Endothelial cell of umbilical vein (primary cell): ENCODE data around the gene GK2. TPM values are rescaled to one million over a fixed set of nuclear protein-coding genes. Genes with fewer than 3 reads are reported as not detected.

Experiments
- BruUV-seq: library from RNA; stranded (reverse); fragments of 400-500 nt; replicated peaks from 2 replicates; lab custom pipeline; 2021; lab: Mats Ljungman, UMichigan
- CTCF ChIA-PET: fragments of 300-600, 350-600 bp; sonication (Branson Sonifier 250); formaldehyde crosslinking; loops from one replicate; lab custom pipeline; 2021; ENCODE audit warnings: antibody characterized with exemption, inconsistent platforms; lab: Charles Lee
- POLR2A ChIA-PET: fragments of 300-600, 350-600 bp; sonication (Branson Sonifier 250); formaldehyde crosslinking; loops from one replicate; lab custom pipeline; 2021; ENCODE audit warnings: antibody characterized with exemption, inconsistent platforms; lab: Charles Lee
- DNase-seq: peaks from one replicate; pipeline ENCODE4 v3.0.0-alpha.2; 2011; ENCODE audit warnings: low read depth, low spot score
- FAIRE-seq: peaks from 2 replicates; lab custom pipeline; 2011; peaks lifted over from hg19 to GRCh38; lab: Jason Lieb, UNC
- H2AFZ ChIP-seq: 2 replicates; pipeline ENCODE4 v1.6.0; 2012; ENCODE audit warnings: low read depth, low read length, control low read depth, inconsistent platforms
- H3K27ac ChIP-seq: 2 replicates; pipeline ENCODE4 v1.5.1; 2011; ENCODE audit warnings: low read depth, mild to moderate bottlenecking, control low read depth, low read length, moderate library complexity; ENCODE audit not compliant: insufficient read depth
- H3K27me3 ChIP-seq, 2 experiments: 2 replicates each; pipeline versions ENCODE4 v1.6.0 to v1.6.1; 2011; ENCODE audit warnings: low read length in 2 of 2, mixed read lengths in 1 of 2; ENCODE audit not compliant: control insufficient read depth in 2 of 2, insufficient read depth in 2 of 2
- H3K36me3 ChIP-seq, 2 experiments: 2 replicates in 1 of 2; 3 replicates in 1 of 2; pipeline ENCODE4 v1.5.1; 2011; ENCODE audit warnings: low read length in 2 of 2, mild to moderate bottlenecking in 1 of 2, moderate library complexity in 1 of 2; ENCODE audit not compliant: control insufficient read depth in 2 of 2, insufficient read depth in 2 of 2; ENCODE audit errors: extremely low read depth in 1 of 2
- H3K4me1 ChIP-seq: 3 replicates; pipeline ENCODE4 v1.5.1; 2011; ENCODE audit warnings: mild to moderate bottlenecking, low read length; ENCODE audit not compliant: control insufficient read depth, insufficient read depth; ENCODE audit errors: extremely low read depth
- H3K4me2 ChIP-seq: 2 replicates; pipeline ENCODE4 v1.6.1; 2011; ENCODE audit warnings: low read length, control low read depth, mixed read lengths; ENCODE audit not compliant: insufficient read depth
- H3K4me3 ChIP-seq, 3 experiments: fragments of 200-600 bp in 1 of 3; sonication (generic), shearing (Covaris generic) in 1 of 3; replicated peaks in 1 of 3; 2 replicates each; pipeline ENCODE4 v1.5.1; 2011 to 2016; ENCODE audit warnings: control low read depth in 3 of 3, low read length in 3 of 3, mild to moderate bottlenecking in 2 of 3, inconsistent platforms in 1 of 3, low read depth in 1 of 3, moderate library complexity in 1 of 3; ENCODE audit not compliant: insufficient read depth in 1 of 3
- H3K79me2 ChIP-seq: 2 replicates; pipeline ENCODE4 v1.6.0; 2012; ENCODE audit warnings: low read length, inconsistent platforms; ENCODE audit not compliant: control insufficient read depth, insufficient read depth
- H3K9ac ChIP-seq: replicated peaks from 2 replicates; pipeline ENCODE3; 2011; ENCODE audit warnings: low read length, control low read depth; ENCODE audit not compliant: insufficient read depth; ENCODE audit errors: extremely low read depth
- H3K9me1 ChIP-seq: replicated peaks from 3 replicates; pipeline ENCODE4 v1.6.0; 2011; ENCODE audit warnings: mild to moderate bottlenecking, low read length; ENCODE audit not compliant: control insufficient read depth, insufficient read depth; ENCODE audit errors: extremely low read depth
- H3K9me3 ChIP-seq: replicated peaks from 2 replicates; pipeline ENCODE4 v1.5.1; 2012; ENCODE audit warnings: low read length, inconsistent platforms; ENCODE audit not compliant: control insufficient read depth, insufficient read depth
- H4K20me1 ChIP-seq: replicated peaks from 2 replicates; pipeline ENCODE3; 2011; ENCODE audit warnings: mild to moderate bottlenecking, low read length; ENCODE audit not compliant: control insufficient read depth, insufficient read depth; ENCODE audit errors: extremely low read depth
- CTCF ChIP-seq, 2 donors: IDR thresholded peaks; 1 replicate in 1 of 2; 2 replicates in 1 of 2; pipeline ENCODE4 v1.5.1; 2011; ENCODE audit warnings: low read length in 2 of 2, mild to moderate bottlenecking in 2 of 2, moderate library complexity in 2 of 2, control low read depth in 1 of 2, inconsistent platforms in 1 of 2, low read depth in 1 of 2; ENCODE audit not compliant: insufficient read depth in 1 of 2; ENCODE audit errors: extremely low read depth in 1 of 2
- EZH2 ChIP-seq: IDR thresholded peaks from 2 replicates; pipeline ENCODE4 v1.6.1; 2012; ENCODE audit warnings: borderline replicate concordance, low read depth, mild to moderate bottlenecking, moderate library complexity, low read length, inconsistent platforms; ENCODE audit not compliant: severe bottlenecking
- FOS ChIP-seq: IDR thresholded peaks from 2 replicates; pipeline ENCODE4 v1.6.1; 2011; ENCODE audit warnings: mild to moderate bottlenecking, low read length, moderate library complexity, borderline replicate concordance; ENCODE audit not compliant: insufficient read depth
- GATA2 ChIP-seq: IDR thresholded peaks from 2 replicates; pipeline ENCODE4 v1.7.0; 2011; ENCODE audit warnings: low read depth, mild to moderate bottlenecking, moderate library complexity, mixed read lengths, low read length; ENCODE audit not compliant: insufficient read length, insufficient read depth
- JUN ChIP-seq: IDR thresholded peaks from 2 replicates; pipeline ENCODE4 v1.6.1; 2011; ENCODE audit warnings: borderline replicate concordance, low read depth; ENCODE audit not compliant: insufficient read length, insufficient read depth
- MYC ChIP-seq: IDR thresholded peaks from one replicate; pipeline ENCODE4 v1.6.1; 2011; ENCODE audit warnings: mild to moderate bottlenecking, low read depth, low read length
- POLR2A ChIP-seq: IDR thresholded peaks from 2 replicates; pipeline ENCODE4 v1.6.1; 2012; ENCODE audit warnings: low read depth, mild to moderate bottlenecking, control low read depth, low read length
- POLR2AphosphoS5 ChIP-seq: IDR thresholded peaks from 2 replicates; pipeline ENCODE4 v1.6.1; 2012; ENCODE audit warnings: low read depth, mild to moderate bottlenecking, control low read depth, low read length, moderate library complexity; ENCODE audit not compliant: insufficient read depth
- dilution Hi-C: fragments of 300-500 bp; cut with MboI; formaldehyde crosslinking; loops from one replicate; pipeline ENCODE4 v1.15.0; 2019; ENCODE audit warnings: low sequenced_read_pairs; ENCODE audit not compliant: extremely low pct_ligation_motif_present
- intact Hi-C: fragments of 100-400 bp; cut with micrococcal nuclease; formaldehyde crosslinking; loops from one replicate; pipeline ENCODE4 v1.10.0; 2022
- polyA plus RNA-seq, 4 experiments: library from polyadenylated mRNA; depleted of rRNA in 3 of 4; stranded (reverse) in 3 of 4; unstranded in 1 of 4; fragments of >200 nt; gene quantifications; 2 replicates each; pipeline versions ENCODE4 v1.2.1 to v1.2.3, GENCODE V29; 2011 to 2012; ENCODE audit warnings: missing spikeins in 1 of 4
- total RNA-seq: library from RNA; stranded (reverse); gene quantifications from 2 replicates; pipeline ENCODE4 v1.2.3, GENCODE V29; 2021
- TF ChIP-seq, protein P1 (sequence below): IDR thresholded peaks from 2 replicates; pipeline ENCODE4 v1.6.1; 2011; ENCODE audit not compliant: insufficient read depth, insufficient read length

Gene GK2
- total and polyA plus RNA-seq, 2 donors (not counting 3 experiments of a cell fraction or from before 2014, with no cell fraction given) = not detected

DNA sequence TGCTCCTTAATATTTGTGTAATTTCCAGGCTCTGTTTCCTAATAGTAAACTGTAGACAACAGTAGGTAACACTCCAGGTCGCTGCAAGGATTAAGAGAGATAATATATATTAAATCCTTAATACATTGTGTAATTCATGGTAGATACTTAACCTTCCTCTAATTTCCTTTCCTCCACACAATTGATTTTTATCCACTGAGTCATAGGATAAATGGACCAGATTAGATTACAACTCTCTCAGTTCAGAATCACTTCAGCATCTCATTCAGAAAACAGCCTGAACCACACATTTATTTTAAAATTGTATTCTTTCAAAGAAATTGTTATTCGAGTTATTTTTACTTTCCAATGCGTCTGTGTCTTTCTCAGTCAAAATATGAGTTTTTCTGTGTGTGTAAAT is 17.1 kb downstream of the GK2 start:
- dilution Hi-C loops = no loop called here
- Histone ChIP-seq H3K4me1 (no peaks in the 10 kb centered on the region), H2AFZ (no peak overlapping the region), H3K9me1 (no peaks in the 10 kb centered on the region), H3K36me3 (no peaks in the 10 kb centered on the region), H3K4me3 (no peak overlapping the region), H3K27ac (no peak overlapping the region), H3K27me3 (no peaks in the 10 kb centered on the region), H3K9me3 (no peaks in the 10 kb centered on the region), H3K9ac (no peak overlapping the region), H3K79me2 (no peaks in the 10 kb centered on the region), H3K4me2 (no peak overlapping the region), H4K20me1 (no peaks in the 10 kb centered on the region)
- no peak for DNase-seq
- BruUV-seq = no TSS peak
- intact Hi-C loops = no loop called here
- POLR2A ChIA-PET = no interaction called here
- FAIRE-seq = no peak
- TF ChIP-seq POLR2AphosphoS5 (no peak), CTCF (IDR thresholded peaks at IDR 0.05; ENCODE audit: extremely low read depth in 1 of 2, insufficient read depth in 1 of 2, low read depth in 1 of 2, low read length in 2 of 2) (no peak), EZH2 (no peak), JUN (no peak), POLR2A (no peak), GATA2 (no peak), MYC (no peak), FOS (no peak)
- TF ChIP-seq, protein P1, sequence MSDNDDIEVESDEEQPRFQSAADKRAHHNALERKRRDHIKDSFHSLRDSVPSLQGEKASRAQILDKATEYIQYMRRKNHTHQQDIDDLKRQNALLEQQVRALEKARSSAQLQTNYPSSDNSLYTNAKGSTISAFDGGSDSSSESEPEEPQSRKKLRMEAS = no peak
- CTCF ChIA-PET = no interaction called here
